SKM-1 (cell line): Measurements from ENCODE around the gene ASXL1.
"Not testable (repeated sequence)": the region's sequence is repeated elsewhere in the genome, so short reads cannot be mapped to it uniquely, and the experiment has no call there.

ENCODE experiments used
- DNase-seq: peaks from one replicate; lab custom pipeline; 2025; ENCODE audit not compliant: unreplicated experiment; lab: John Stamatoyannopoulos, UW

The ASXL1 gene

GRCh38 chr20:32336918-32337347, 21.2 kb upstream of the ASXL1 start:
- peak; percentile 66 for DNase-seq

- DNase-seq, result no peak
Observed at GRCh38 chr20:32337937-32338661, 20.0 kb upstream of the ASXL1 start.

GRCh38 chr20:32338665-32339064, 19.5 kb upstream of the ASXL1 start:
- DNase-seq, result peak; percentile 20

GRCh38 chr20:32339116-32339515, 19.0 kb upstream of the ASXL1 start:
- DNase-seq, result no peak

- not testable (repeated sequence) for DNase-seq
Observed at GRCh38 chr20:32341053-32341452, 17.1 kb upstream of the ASXL1 start.

GRCh38 chr20:32343439-32343838, 14.7 kb upstream of the ASXL1 start:
- no peak for DNase-seq

GRCh38 chr20:32344835-32345506, 13.2 kb upstream of the ASXL1 start:
- DNase-seq, result no peak

- DNase-seq, result no peak
Observed at GRCh38 chr20:32348207-32348606, 9.9 kb upstream of the ASXL1 start.

- DNase-seq, result no peak
Observed at GRCh38 chr20:32350421-32350820, 7.7 kb upstream of the ASXL1 start.

GRCh38 chr20:32352121-32352720, 5.9 kb upstream of the ASXL1 start:
- no peak for DNase-seq

GRCh38 chr20:32353848-32354496, 4.2 kb upstream of the ASXL1 start:
- DNase-seq, result no peak

- no peak for DNase-seq
Observed at GRCh38 chr20:32354592-32355416, 3.3 kb upstream of the ASXL1 start.

- DNase-seq, result no peak
Observed at GRCh38 chr20:32355417-32355841, 2.7 kb upstream of the ASXL1 start.

- not testable (repeated sequence) for DNase-seq
Observed at GRCh38 chr20:32355907-32356621, 2.1 kb upstream of the ASXL1 start.

- DNase-seq, result no peak
Observed at GRCh38 chr20:32356622-32357374, 1.3 kb upstream of the ASXL1 start.

- no peak for DNase-seq
Observed at GRCh38 chr20:32357375-32357868, 709 bp upstream of the ASXL1 start.

- no peak for DNase-seq
Observed at GRCh38 chr20:32358632-32358882, 426 bp downstream of the ASXL1 start.

GRCh38 chr20:32358883-32359632, 927 bp downstream of the ASXL1 start:
- peak; percentile 34 for DNase-seq
